Endothelial cell of umbilical vein (primary cell): ENCODE data around the gene CDC42BPB. TPM values are rescaled to one million over a fixed set of nuclear protein-coding genes. Genes with fewer than 3 reads are reported as not detected.

Experiments used
- BruUV-seq: library from RNA; stranded (reverse); fragments of 400-500 nt; replicated peaks from 2 replicates; lab custom pipeline; 2021; lab: Mats Ljungman, UMichigan
- CTCF ChIA-PET: fragments of 300-600, 350-600 bp; sonication (Branson Sonifier 250); formaldehyde crosslinking; loops from one replicate; lab custom pipeline; 2021; ENCODE audit warnings: antibody characterized with exemption, inconsistent platforms; lab: Charles Lee
- POLR2A ChIA-PET: fragments of 300-600, 350-600 bp; sonication (Branson Sonifier 250); formaldehyde crosslinking; loops from one replicate; lab custom pipeline; 2021; ENCODE audit warnings: antibody characterized with exemption, inconsistent platforms; lab: Charles Lee
- DNase-seq: peaks from one replicate; pipeline ENCODE4 v3.0.0-alpha.2; 2011; ENCODE audit warnings: low read depth, low spot score
- FAIRE-seq: peaks from 2 replicates; lab custom pipeline; 2011; peaks lifted over from hg19 to GRCh38; lab: Jason Lieb, UNC
- H2AFZ ChIP-seq: 2 replicates; pipeline ENCODE4 v1.6.0; 2012; ENCODE audit warnings: low read depth, low read length, control low read depth, inconsistent platforms
- H3K27ac ChIP-seq: 2 replicates; pipeline ENCODE4 v1.5.1; 2011; ENCODE audit warnings: low read depth, mild to moderate bottlenecking, control low read depth, low read length, moderate library complexity; ENCODE audit not compliant: insufficient read depth
- H3K27me3 ChIP-seq, 2 experiments: 2 replicates each; pipeline versions ENCODE4 v1.6.0 to v1.6.1; 2011; ENCODE audit warnings: low read length in 2 of 2, mixed read lengths in 1 of 2; ENCODE audit not compliant: control insufficient read depth in 2 of 2, insufficient read depth in 2 of 2
- H3K36me3 ChIP-seq, 2 experiments: 2 replicates in 1 of 2; 3 replicates in 1 of 2; pipeline ENCODE4 v1.5.1; 2011; ENCODE audit warnings: low read length in 2 of 2, mild to moderate bottlenecking in 1 of 2, moderate library complexity in 1 of 2; ENCODE audit not compliant: control insufficient read depth in 2 of 2, insufficient read depth in 2 of 2; ENCODE audit errors: extremely low read depth in 1 of 2
- H3K4me1 ChIP-seq: 3 replicates; pipeline ENCODE4 v1.5.1; 2011; ENCODE audit warnings: mild to moderate bottlenecking, low read length; ENCODE audit not compliant: control insufficient read depth, insufficient read depth; ENCODE audit errors: extremely low read depth
- H3K4me2 ChIP-seq: 2 replicates; pipeline ENCODE4 v1.6.1; 2011; ENCODE audit warnings: low read length, control low read depth, mixed read lengths; ENCODE audit not compliant: insufficient read depth
- H3K4me3 ChIP-seq, 3 experiments: fragments of 200-600 bp in 1 of 3; sonication (generic), shearing (Covaris generic) in 1 of 3; replicated peaks in 1 of 3; 2 replicates each; pipeline ENCODE4 v1.5.1; 2011 to 2016; ENCODE audit warnings: control low read depth in 3 of 3, low read length in 3 of 3, mild to moderate bottlenecking in 2 of 3, inconsistent platforms in 1 of 3, low read depth in 1 of 3, moderate library complexity in 1 of 3; ENCODE audit not compliant: insufficient read depth in 1 of 3
- H3K79me2 ChIP-seq: 2 replicates; pipeline ENCODE4 v1.6.0; 2012; ENCODE audit warnings: low read length, inconsistent platforms; ENCODE audit not compliant: control insufficient read depth, insufficient read depth
- H3K9ac ChIP-seq: replicated peaks from 2 replicates; pipeline ENCODE3; 2011; ENCODE audit warnings: low read length, control low read depth; ENCODE audit not compliant: insufficient read depth; ENCODE audit errors: extremely low read depth
- H3K9me1 ChIP-seq: replicated peaks from 3 replicates; pipeline ENCODE4 v1.6.0; 2011; ENCODE audit warnings: mild to moderate bottlenecking, low read length; ENCODE audit not compliant: control insufficient read depth, insufficient read depth; ENCODE audit errors: extremely low read depth
- H3K9me3 ChIP-seq: replicated peaks from 2 replicates; pipeline ENCODE4 v1.5.1; 2012; ENCODE audit warnings: low read length, inconsistent platforms; ENCODE audit not compliant: control insufficient read depth, insufficient read depth
- H4K20me1 ChIP-seq: replicated peaks from 2 replicates; pipeline ENCODE3; 2011; ENCODE audit warnings: mild to moderate bottlenecking, low read length; ENCODE audit not compliant: control insufficient read depth, insufficient read depth; ENCODE audit errors: extremely low read depth
- EZH2 ChIP-seq: IDR thresholded peaks from 2 replicates; pipeline ENCODE4 v1.6.1; 2012; ENCODE audit warnings: borderline replicate concordance, low read depth, mild to moderate bottlenecking, moderate library complexity, low read length, inconsistent platforms; ENCODE audit not compliant: severe bottlenecking
- FOS ChIP-seq: IDR thresholded peaks from 2 replicates; pipeline ENCODE4 v1.6.1; 2011; ENCODE audit warnings: mild to moderate bottlenecking, low read length, moderate library complexity, borderline replicate concordance; ENCODE audit not compliant: insufficient read depth
- MYC ChIP-seq: IDR thresholded peaks from one replicate; pipeline ENCODE4 v1.6.1; 2011; ENCODE audit warnings: mild to moderate bottlenecking, low read depth, low read length
- POLR2AphosphoS5 ChIP-seq: IDR thresholded peaks from 2 replicates; pipeline ENCODE4 v1.6.1; 2012; ENCODE audit warnings: low read depth, mild to moderate bottlenecking, control low read depth, low read length, moderate library complexity; ENCODE audit not compliant: insufficient read depth
- dilution Hi-C: fragments of 300-500 bp; cut with MboI; formaldehyde crosslinking; loops from one replicate; pipeline ENCODE4 v1.15.0; 2019; ENCODE audit warnings: low sequenced_read_pairs; ENCODE audit not compliant: extremely low pct_ligation_motif_present
- intact Hi-C: fragments of 100-400 bp; cut with micrococcal nuclease; formaldehyde crosslinking; loops from one replicate; pipeline ENCODE4 v1.10.0; 2022
- polyA plus RNA-seq, 4 experiments: library from polyadenylated mRNA; depleted of rRNA in 3 of 4; stranded (reverse) in 3 of 4; unstranded in 1 of 4; fragments of >200 nt; gene quantifications; 2 replicates each; pipeline versions ENCODE4 v1.2.1 to v1.2.3, GENCODE V29; 2011 to 2012; ENCODE audit warnings: missing spikeins in 1 of 4
- total RNA-seq: library from RNA; stranded (reverse); gene quantifications from 2 replicates; pipeline ENCODE4 v1.2.3, GENCODE V29; 2021
- TF ChIP-seq, protein P1 (sequence below): IDR thresholded peaks from 2 replicates; pipeline ENCODE4 v1.6.1; 2011; ENCODE audit not compliant: insufficient read depth, insufficient read length

The CDC42BPB gene
- total and polyA plus RNA-seq, 2 donors (not counting 3 experiments of a cell fraction or from before 2014, with no cell fraction given), result 82.6 to 131 TPM

DNA sequence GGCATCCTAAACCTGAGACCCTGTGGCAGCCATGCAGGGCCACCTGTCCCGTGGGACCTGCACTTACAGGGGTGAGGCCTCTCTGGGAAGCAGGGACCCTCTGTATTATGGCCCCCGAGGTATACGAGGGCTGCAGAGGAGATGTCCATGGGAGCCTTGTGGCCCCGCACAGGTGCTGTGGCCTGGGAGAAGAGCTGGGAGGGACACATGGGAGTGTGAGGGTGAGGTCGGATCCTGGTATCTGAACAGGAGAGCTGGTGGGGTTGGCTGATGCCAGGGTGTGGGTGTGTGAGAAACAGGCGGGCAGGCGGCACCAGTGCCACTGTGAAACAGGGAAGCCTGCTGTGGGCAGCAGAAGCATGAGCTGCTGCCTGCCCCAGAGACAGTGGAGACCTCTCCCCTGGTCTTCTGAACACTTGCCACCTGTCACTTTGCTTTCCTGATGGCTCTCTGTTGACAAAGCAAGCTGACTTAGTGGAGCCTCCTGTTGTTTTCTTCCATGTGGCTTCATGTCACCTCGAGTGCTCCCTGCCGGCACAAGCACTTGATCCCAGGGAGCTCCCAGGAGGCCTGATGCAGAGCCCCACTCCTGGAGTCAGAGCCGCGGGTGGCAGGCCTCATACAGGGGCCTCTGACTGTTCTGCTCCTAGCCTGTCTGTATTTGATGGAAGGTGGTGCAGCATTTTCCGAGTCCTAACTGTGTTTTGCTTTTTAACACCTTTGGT, 154.7 kb downstream of the CDC42BPB start:
- TF ChIP-seq, protein P1, sequence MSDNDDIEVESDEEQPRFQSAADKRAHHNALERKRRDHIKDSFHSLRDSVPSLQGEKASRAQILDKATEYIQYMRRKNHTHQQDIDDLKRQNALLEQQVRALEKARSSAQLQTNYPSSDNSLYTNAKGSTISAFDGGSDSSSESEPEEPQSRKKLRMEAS, result no peak
- TF ChIP-seq POLR2AphosphoS5 (no peak), MYC (no peak)
- FAIRE-seq, result no peak
- Histone ChIP-seq H2AFZ (no peak overlapping the region), H3K4me1 (no peaks in the 10 kb centered on the region), H3K9me3 (no peaks in the 10 kb centered on the region), H3K4me3 (no peak overlapping the region), H3K27ac (no peak overlapping the region), H3K79me2 (no peaks in the 10 kb centered on the region), H3K4me2 (no peak overlapping the region), H4K20me1 (no peaks in the 10 kb centered on the region), H3K9me1 (no peaks in the 10 kb centered on the region), H3K9ac (no peak overlapping the region), H3K27me3 (no peaks in the 10 kb centered on the region), H3K36me3 (peaks cover 0 to 15% of the 10 kb centered on the region in 2 experiments)
- BruUV-seq, result no TSS peak
- dilution Hi-C loops, result no loop called here
- intact Hi-C loops, result no loop called here
- ChIA-PET CTCF (interaction anchor here (0.7 kb wide), 1 partner anchor 209 kb away, joined by 4 read pairs; no protein-coding TSS in a partner anchor), POLR2A (no interaction called here)
- DNase-seq, result no peak

DNA sequence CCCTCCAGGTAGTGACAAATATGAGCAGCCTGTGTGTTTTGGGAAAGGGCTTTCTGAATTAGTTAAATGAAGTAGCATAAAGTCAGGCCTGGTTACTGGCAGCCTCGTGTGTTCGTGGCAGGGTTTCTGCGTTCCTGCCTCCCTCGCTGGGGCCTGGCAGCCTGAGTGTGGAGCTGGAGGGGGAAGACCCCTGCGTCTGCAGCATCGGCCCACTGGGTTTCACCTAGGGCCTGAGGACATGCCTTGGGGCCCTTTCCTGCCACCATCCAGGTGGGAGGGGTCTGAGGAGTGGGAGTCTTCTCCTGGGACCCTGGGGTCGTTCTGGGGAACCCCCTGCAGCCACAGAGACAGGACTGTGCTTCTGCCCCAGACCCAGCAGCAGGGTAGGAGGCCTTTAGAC, 155.3 kb downstream of the CDC42BPB start:
- BruUV-seq, result no TSS peak
- no peak overlapping the region for H2AFZ ChIP-seq
- ChIA-PET POLR2A (no interaction called here), CTCF (no interaction called here)
- no peak overlapping the region for H3K4me2 ChIP-seq
- no peaks in the 10 kb centered on the region for H4K20me1 ChIP-seq
- no peaks in the 10 kb centered on the region for H3K9me1 ChIP-seq
- H3K79me2 ChIP-seq, result no peaks in the 10 kb centered on the region
- H3K27ac ChIP-seq, result no peak overlapping the region
- H3K9ac ChIP-seq, result no peak overlapping the region
- no peaks in the 10 kb centered on the region for H3K9me3 ChIP-seq
- H3K4me3 ChIP-seq, result no peak overlapping the region
- H3K27me3 ChIP-seq, result no peaks in the 10 kb centered on the region
- intact Hi-C loops, result no loop called here
- DNase-seq (no peak), FAIRE-seq (no peak)
- peaks cover 0 to 13% of the 10 kb centered on the region in 2 experiments for H3K36me3 ChIP-seq
- H3K4me1 ChIP-seq, result no peaks in the 10 kb centered on the region
- dilution Hi-C loops, result no loop called here
- TF ChIP-seq FOS (no peak), EZH2 (no peak)
- TF ChIP-seq, protein P1, result no peak
